ENCODE data around the gene ABCC1. TPM values are rescaled to one million over a fixed set of nuclear protein-coding genes. Genes with fewer than 3 reads are reported as not detected.

The ABCC1 gene
- total RNA-seq, 1 experiment from 2014 or later = 16.1 TPM

GRCh38 chr16:16062023-16062937 lies 112.9 kb downstream of the ABCC1 start:
- Histone ChIP-seq H3K9ac (ENCODE audit: low read length) (no peak overlapping the region), H3K27me3 (ENCODE audit: low read length) (no peaks in the 10 kb centered on the region), H3K79me2 (ENCODE audit: low read length) (no peaks in the 10 kb centered on the region), H3K36me3 (ENCODE audit: low read depth, low read length) (peaks cover 3% of the 10 kb centered on the region; the same call in 1 of the 2 replicates), H3K4me2 (ENCODE audit: low read length) (no peak overlapping the region), H3K9me3 (ENCODE audit: low read length) (no peaks in the 10 kb centered on the region), H3K27ac (ENCODE audit: low read length) (no peak overlapping the region), H2AFZ (ENCODE audit: low read length) (no peak overlapping the region), H4K20me1 (ENCODE audit: low read length) (no peaks in the 10 kb centered on the region), H3K4me3 (ENCODE audit: low read length) (no peak overlapping the region), H3K4me1 (ENCODE audit: insufficient read depth, low read length) (no peaks in the 10 kb centered on the region), H3F3A (ENCODE audit: low read length, unreplicated experiment) (no peaks in the 10 kb centered on the region), H3K9me2 (replicated peaks; ENCODE audit: low read length) (no peaks in the 10 kb centered on the region)
- ChIA-PET POLR2A (ENCODE audit: unreplicated experiment) (no interaction called here), CTCF (no interaction called here)
- no TSS peak for BruUV-seq (replicated peaks)
- intact Hi-C loops (cut with micrococcal nuclease) = no loop called here
- ATAC-seq (no peak), DNase-seq (no peak)
- TF ChIP-seq, protein P1, sequence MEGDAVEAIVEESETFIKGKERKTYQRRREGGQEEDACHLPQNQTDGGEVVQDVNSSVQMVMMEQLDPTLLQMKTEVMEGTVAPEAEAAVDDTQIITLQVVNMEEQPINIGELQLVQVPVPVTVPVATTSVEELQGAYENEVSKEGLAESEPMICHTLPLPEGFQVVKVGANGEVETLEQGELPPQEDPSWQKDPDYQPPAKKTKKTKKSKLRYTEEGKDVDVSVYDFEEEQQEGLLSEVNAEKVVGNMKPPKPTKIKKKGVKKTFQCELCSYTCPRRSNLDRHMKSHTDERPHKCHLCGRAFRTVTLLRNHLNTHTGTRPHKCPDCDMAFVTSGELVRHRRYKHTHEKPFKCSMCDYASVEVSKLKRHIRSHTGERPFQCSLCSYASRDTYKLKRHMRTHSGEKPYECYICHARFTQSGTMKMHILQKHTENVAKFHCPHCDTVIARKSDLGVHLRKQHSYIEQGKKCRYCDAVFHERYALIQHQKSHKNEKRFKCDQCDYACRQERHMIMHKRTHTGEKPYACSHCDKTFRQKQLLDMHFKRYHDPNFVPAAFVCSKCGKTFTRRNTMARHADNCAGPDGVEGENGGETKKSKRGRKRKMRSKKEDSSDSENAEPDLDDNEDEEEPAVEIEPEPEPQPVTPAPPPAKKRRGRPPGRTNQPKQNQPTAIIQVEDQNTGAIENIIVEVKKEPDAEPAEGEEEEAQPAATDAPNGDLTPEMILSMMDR (conservative IDR thresholded peaks at IDR 0.05; ENCODE audit: low read depth, low read length) = no peak
- TF ChIP-seq EZH2 (IDR thresholded peaks at IDR 0.05; ENCODE audit: low read length, unreplicated experiment) (no peak), EZH2phosphoT487 (IDR thresholded peaks at IDR 0.05; ENCODE audit: borderline replicate concordance, low read length) (no peak)

- Histone ChIP-seq H4K20me1 (ENCODE audit: low read length) (no peaks in the 10 kb centered on the region), H2AFZ (ENCODE audit: low read length) (no peak overlapping the region), H3K36me3 (ENCODE audit: low read depth, low read length) (peaks cover 3% of the 10 kb centered on the region; the same call in 1 of the 2 replicates), H3K4me3 (ENCODE audit: low read length) (no peak overlapping the region), H3K4me1 (ENCODE audit: insufficient read depth, low read length) (no peaks in the 10 kb centered on the region), H3F3A (ENCODE audit: low read length, unreplicated experiment) (no peaks in the 10 kb centered on the region), H3K79me2 (ENCODE audit: low read length) (no peaks in the 10 kb centered on the region), H3K9me3 (ENCODE audit: low read length) (no peaks in the 10 kb centered on the region), H3K9me2 (replicated peaks; ENCODE audit: low read length) (no peaks in the 10 kb centered on the region), H3K4me2 (ENCODE audit: low read length) (no peak overlapping the region), H3K27me3 (ENCODE audit: low read length) (no peaks in the 10 kb centered on the region), H3K9ac (ENCODE audit: low read length) (no peak overlapping the region), H3K27ac (ENCODE audit: low read length) (no peak overlapping the region)
- no peak for TF ChIP-seq EZH2 (IDR thresholded peaks at IDR 0.05; ENCODE audit: low read length, unreplicated experiment)
- TF ChIP-seq EZH2phosphoT487 (IDR thresholded peaks at IDR 0.05; ENCODE audit: borderline replicate concordance, low read length) = no peak
- TF ChIP-seq, protein P1 (conservative IDR thresholded peaks at IDR 0.05; ENCODE audit: low read depth, low read length) = no peak
- no TSS peak for BruUV-seq (replicated peaks)
- DNase-seq (no peak), ATAC-seq (no peak)
- intact Hi-C loops (cut with micrococcal nuclease) = no loop called here
- POLR2A ChIA-PET (ENCODE audit: unreplicated experiment) = no interaction called here
- CTCF ChIA-PET = no interaction called here
These were observed 114.3 kb downstream of the ABCC1 start for GRCh38 chr16:16063683-16064082.

- peaks cover 3% of the 10 kb centered on the region; the same call in 1 of the 2 replicates for H3K36me3 ChIP-seq (ENCODE audit: low read depth, low read length)
These were observed 115.5 kb downstream of the ABCC1 start for GRCh38 chr16:16064874-16065384.

More at GRCh38 chr16:16064874-16065384, 115.5 kb downstream of the ABCC1 start:
- Histone ChIP-seq H2AFZ (ENCODE audit: low read length) (no peak overlapping the region), H3K9me2 (replicated peaks; ENCODE audit: low read length) (no peaks in the 10 kb centered on the region), H3K79me2 (ENCODE audit: low read length) (no peaks in the 10 kb centered on the region), H3K27ac (ENCODE audit: low read length) (no peak overlapping the region), H3K9ac (ENCODE audit: low read length) (no peak overlapping the region), H3F3A (ENCODE audit: low read length, unreplicated experiment) (no peaks in the 10 kb centered on the region), H3K4me2 (ENCODE audit: low read length) (no peak overlapping the region), H4K20me1 (ENCODE audit: low read length) (no peaks in the 10 kb centered on the region), H3K4me3 (ENCODE audit: low read length) (no peak overlapping the region), H3K27me3 (ENCODE audit: low read length) (no peaks in the 10 kb centered on the region), H3K9me3 (ENCODE audit: low read length) (no peaks in the 10 kb centered on the region), H3K4me1 (ENCODE audit: insufficient read depth, low read length) (no peaks in the 10 kb centered on the region)
- ChIA-PET CTCF (no interaction called here), POLR2A (ENCODE audit: unreplicated experiment) (no interaction called here)
- no peak for DNase-seq
- intact Hi-C loops (cut with micrococcal nuclease) = no loop called here
- ATAC-seq = no peak
- no TSS peak for BruUV-seq (replicated peaks)
- TF ChIP-seq EZH2 (IDR thresholded peaks at IDR 0.05; ENCODE audit: low read length, unreplicated experiment) (no peak), EZH2phosphoT487 (IDR thresholded peaks at IDR 0.05; ENCODE audit: borderline replicate concordance, low read length) (no peak)
- TF ChIP-seq, protein P1 (conservative IDR thresholded peaks at IDR 0.05; ENCODE audit: low read depth, low read length) = no peak

Data from PC-3 (cell line).